ENCODE results near the gene EBF4. TPM values are rescaled to one million over a fixed set of nuclear protein-coding genes. Genes with fewer than 3 reads are reported as not detected.

Gene EBF4, protein sequence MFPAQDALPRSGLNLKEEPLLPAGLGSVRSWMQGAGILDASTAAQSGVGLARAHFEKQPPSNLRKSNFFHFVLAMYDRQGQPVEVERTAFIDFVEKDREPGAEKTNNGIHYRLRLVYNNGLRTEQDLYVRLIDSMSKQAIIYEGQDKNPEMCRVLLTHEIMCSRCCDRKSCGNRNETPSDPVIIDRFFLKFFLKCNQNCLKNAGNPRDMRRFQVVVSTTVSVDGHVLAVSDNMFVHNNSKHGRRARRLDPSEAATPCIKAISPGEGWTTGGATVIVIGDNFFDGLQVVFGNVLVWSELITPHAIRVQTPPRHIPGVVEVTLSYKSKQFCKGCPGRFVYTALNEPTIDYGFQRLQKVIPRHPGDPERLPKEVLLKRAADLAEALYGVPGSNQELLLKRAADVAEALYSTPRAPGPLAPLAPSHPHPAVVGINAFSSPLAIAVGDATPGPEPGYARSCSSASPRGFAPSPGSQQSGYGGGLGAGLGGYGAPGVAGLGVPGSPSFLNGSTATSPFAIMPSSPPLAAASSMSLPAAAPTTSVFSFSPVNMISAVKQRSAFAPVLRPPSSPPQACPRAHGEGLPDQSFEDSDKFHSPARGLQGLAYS
- total RNA-seq = 16.9 TPM

DNA sequence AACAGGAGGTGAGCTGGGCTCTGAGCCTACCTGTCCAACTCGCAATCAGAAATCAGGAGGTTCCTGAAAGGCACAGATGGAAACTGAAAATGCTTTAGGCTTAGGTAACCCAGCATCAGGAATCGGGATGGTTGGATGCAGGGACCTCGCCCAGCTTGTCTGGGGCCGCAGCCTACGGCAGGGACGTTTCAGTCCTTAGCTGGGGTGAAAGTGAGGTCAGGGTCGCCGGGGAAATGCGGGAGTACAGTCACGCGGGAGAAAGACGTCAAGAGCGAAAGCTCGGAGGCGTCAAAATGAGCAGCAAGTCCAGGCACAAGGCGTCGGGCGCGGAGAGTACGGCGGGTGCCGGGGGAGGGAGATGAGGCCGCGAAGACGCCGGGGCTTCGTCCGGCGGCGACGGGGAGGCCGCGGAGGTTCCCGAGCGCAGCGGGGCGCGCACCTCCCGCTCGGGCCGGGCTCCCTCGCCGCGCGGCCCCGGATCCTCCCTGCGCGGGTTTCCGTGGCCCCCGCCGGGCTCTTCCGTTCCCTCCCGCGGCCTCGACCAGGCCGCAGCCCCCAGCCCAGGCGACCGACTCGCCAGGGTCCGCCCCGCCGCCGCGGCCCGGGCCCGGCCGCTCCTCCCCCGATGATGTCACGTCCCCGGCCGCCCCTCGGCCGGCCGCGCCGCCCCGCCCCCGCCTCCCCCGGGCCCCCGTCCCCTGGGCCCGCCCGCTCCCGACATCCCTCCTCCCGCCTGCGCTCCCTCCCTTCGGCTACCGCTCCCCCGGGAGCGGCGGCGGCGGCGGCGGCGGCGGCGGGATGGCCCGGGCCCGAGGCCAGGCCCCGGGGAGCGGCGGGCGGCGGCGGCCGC is at the start of gene EBF4:
EBF4 (plus strand) TSS at position 745 of the 850 bp plus-strand sequence. CDS start 866 bp downstream, outside the sequence.

DNA sequence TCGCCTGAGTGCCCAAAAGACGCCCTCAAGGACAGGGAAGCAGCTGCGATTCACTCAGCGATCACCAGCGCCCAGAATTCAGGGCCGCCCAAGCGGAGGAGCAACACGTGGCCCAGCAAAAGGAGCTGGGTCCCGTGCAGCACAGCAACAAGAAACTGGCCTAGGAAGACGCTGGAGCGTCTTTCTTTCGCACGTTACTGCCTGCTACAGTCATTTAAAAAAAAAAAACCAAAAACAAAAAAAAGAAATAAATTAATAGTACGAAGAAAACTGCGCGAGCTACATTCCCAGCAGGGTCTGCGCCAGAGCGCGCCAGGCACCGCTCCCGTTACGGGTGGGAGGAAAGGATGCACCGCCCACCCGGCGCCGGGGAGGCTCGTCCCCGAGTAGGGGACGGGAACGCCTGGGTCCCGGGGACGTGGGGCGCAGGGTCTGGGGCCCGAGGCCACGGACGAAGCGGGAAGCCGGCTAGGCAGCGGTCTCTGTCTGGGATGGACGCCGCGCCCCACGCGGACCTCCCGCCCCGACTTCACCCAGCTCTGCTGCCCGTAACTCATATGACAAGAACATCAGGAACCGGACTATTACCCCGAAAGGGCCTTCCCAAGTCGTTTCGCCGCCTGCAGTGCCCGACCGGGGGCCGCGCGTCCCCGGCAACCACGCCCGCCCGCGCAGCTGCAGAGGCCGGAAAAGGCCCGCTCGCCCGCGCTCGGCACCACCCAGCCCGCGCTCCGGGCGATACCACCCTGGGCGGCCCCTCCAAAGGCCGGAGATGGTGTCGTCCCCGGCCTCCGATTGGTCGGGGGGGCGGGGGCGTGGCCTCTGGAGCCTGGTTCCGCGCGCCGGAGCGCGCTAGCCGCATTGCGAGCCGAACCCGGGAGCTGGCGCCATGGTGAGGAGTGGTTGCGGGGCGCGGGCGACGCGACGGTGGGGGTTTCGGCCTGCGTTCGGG is 40.5 kb upstream of the EBF4 start, which contains the start of gene NOP56:
NOP56 (plus strand) TSS at position 861 of the 952 bp plus-strand sequence; CDS start at position 890, 29 bp downstream.

DNA sequence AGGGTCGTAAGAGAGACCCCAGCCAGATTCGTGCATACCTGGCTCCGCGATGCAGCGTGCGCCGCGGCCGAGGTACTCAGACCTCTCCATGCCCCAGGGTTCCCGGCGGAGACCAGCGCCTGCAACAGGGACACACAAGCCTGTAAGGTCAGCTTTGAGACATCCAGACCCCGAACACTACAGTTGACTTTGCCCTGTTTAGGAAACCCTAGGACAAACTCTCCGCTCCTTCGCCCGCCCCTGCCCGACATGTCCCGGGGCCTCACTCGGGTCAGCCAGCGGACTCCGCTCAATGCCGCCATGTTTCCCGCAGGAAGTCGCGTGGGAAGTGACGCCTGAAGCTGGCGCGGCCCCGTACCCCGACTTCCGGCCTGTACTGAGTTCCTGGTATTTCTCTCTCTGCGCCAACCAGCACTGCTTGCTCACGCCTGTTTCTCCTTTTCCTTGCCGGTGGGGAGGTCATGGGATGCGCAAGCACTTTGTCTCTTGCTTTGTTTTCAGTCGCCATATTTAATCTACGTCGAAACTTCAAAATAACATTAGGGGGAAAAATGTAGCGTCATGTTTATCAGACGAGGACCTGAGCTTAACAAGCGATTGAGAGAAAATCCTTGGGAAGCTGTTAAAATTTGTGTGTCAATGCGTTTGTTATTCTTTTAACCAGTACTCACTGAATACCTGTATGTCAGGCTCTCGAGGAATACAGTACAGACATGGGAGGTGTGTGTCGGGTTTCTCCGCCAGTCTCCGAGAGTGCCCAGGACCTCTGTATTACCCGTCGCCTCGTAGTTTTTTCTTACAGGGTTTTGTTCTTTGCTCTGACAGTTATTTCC is 28.5 kb upstream of the EBF4 start, which contains the start of gene IDH3B:
IDH3B (minus strand) TSS at position 330 of the 833 bp plus-strand sequence; CDS start at position 302, 28 bp downstream.

DNA sequence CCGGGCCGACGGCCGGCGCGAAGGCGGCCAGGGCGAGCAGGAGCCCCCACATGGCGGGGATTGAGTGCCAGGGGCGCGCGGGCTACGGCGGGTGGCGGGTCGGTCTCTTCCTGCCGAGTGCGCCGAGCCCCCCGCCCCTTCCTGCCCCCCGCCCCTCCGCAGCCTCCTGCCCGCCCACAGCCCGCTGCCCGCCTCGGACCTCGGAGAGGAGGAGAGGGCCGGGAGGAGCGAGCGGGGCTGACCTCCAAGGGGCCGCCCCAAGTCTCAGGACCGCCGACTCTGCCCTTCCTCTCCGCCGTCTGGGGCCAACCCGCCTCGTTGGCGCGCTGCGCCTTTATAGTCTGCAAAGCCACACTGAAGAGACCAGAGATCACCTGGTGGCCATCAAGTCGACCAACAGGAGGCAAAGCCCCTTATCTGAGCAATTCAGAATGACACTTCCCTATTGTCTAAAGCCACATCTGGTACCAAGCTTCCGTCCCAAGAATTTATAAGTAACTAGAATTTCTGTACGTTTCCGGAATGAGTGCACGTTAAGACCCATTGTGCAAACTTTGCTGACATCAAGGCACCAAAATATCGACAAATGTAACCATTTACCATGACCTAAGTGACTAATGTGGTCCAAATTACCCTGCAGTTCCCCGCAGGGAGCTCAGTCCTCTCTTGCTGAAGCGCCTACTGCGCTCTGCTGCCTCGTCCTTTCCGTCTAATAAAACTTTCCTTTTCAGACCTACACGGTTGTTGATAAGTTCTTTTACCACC is 108.1 kb downstream of the EBF4 start, which contains the start of gene CPXM1:
CPXM1 (minus strand) TSS at position 107 of the 765 bp plus-strand sequence; CDS start at position 52, 55 bp downstream.

Other genes with a start within 250 kb of the EBF4 start
- 85.3 TPM for gene SNRPB, start 222.0 kb upstream of the EBF4 start, total RNA-seq
- 25.0 TPM for gene ZNF343, start 183.9 kb upstream of the EBF4 start, total RNA-seq
- not detected for gene TMC2, start 156.2 kb upstream of the EBF4 start, total RNA-seq
- 94.4 TPM for gene NOP56, start 40.1 kb upstream of the EBF4 start, total RNA-seq
- gene IDH3B, start 28.6 kb upstream of the EBF4 start, total RNA-seq = 105 TPM
- 89.2 TPM for gene CPXM1, start 107.8 kb downstream of the EBF4 start, total RNA-seq
- not detected for gene C20orf141, start 122.2 kb downstream of the EBF4 start, total RNA-seq
- gene TMEM239, start 123.6 kb downstream of the EBF4 start, total RNA-seq = not detected
- 41.1 TPM for gene PCED1A, start 147.9 kb downstream of the EBF4 start, total RNA-seq
- 46.4 TPM for gene VPS16, start 148.0 kb downstream of the EBF4 start, total RNA-seq
- gene PTPRA, start 180.7 kb downstream of the EBF4 start, total RNA-seq = 104 TPM

Measured in camera-type eye (tissue), 1 donor.